IMR-90 (cell line): ENCODE results near the gene MPG. TPM values are rescaled to one million over a fixed set of nuclear protein-coding genes. Genes with fewer than 3 reads are reported as not detected.

Experiments used
- ATAC-seq: fragments of 200-7000 bp; cut with Tn5 transposase; 2 replicates; pipeline ENCODE4 v1.9.1; 2020; ENCODE audit warnings: low read depth, mild to moderate bottlenecking, moderate library complexity
- BruUV-seq: library from RNA; stranded (reverse); fragments of 400-500 nt; replicated peaks from 2 replicates; lab custom pipeline; 2021; lab: Mats Ljungman, UMichigan
- CTCF ChIA-PET: fragments of 300-600 bp; formaldehyde crosslinking; extraction: SDS; loops from one replicate; lab custom pipeline; 2021; ENCODE audit warnings: antibody characterized with exemption; lab: Yijun Ruan, JAX
- POLR2A ChIA-PET: fragments of 300-600 bp; sonication (Branson Sonifier 250); formaldehyde crosslinking; loops from one replicate; lab custom pipeline; 2022; ENCODE audit warnings: antibody characterized with exemption; ENCODE audit not compliant: unreplicated experiment; lab: Charles Lee
- DNase-seq: peaks from one replicate; pipeline ENCODE4 v3.0.0; 2013
- H2AFZ ChIP-seq: replicated peaks from 2 replicates; pipeline ENCODE3; 2013; ENCODE audit warnings: low read length, mild to moderate bottlenecking; ENCODE audit not compliant: poor library complexity
- H2AK5ac ChIP-seq: 2 replicates; pipeline ENCODE4 v1.6.1; 2013; ENCODE audit warnings: low read depth, low read length, inconsistent platforms
- H2AK9ac ChIP-seq: replicated peaks from 2 replicates; pipeline ENCODE3; 2013; ENCODE audit warnings: mild to moderate bottlenecking, low read depth, low read length, moderate library complexity; ENCODE audit not compliant: poor library complexity
- H2BK120ac ChIP-seq: 2 replicates; pipeline ENCODE4 v1.6.1; 2013; ENCODE audit warnings: low read depth, low read length, inconsistent platforms
- H2BK15ac ChIP-seq: 3 replicates; pipeline ENCODE4 v1.6.1; 2013; ENCODE audit warnings: low read depth, low read length, inconsistent platforms
- H2BK20ac ChIP-seq: 2 replicates; pipeline ENCODE4 v1.6.1; 2013; ENCODE audit warnings: low read depth, mild to moderate bottlenecking, inconsistent platforms, low read length, moderate library complexity
- H2BK5ac ChIP-seq: 2 replicates; pipeline ENCODE4 v1.6.1; 2013; ENCODE audit warnings: mild to moderate bottlenecking, low read depth, low read length, inconsistent platforms; ENCODE audit not compliant: poor library complexity, severe bottlenecking
- H3K14ac ChIP-seq: replicated peaks from 2 replicates; pipeline ENCODE4 v1.6.1; 2013; ENCODE audit warnings: low read depth, low read length, inconsistent platforms
- H3K18ac ChIP-seq: 2 replicates; pipeline ENCODE4 v1.6.1; 2013; ENCODE audit warnings: low read depth, low read length, control low read depth
- H3K23ac ChIP-seq: 2 replicates; pipeline ENCODE4 v1.6.1; 2013; ENCODE audit warnings: low read depth, low read length, inconsistent platforms
- H3K27ac ChIP-seq: 2 replicates; pipeline ENCODE4 v1.5.1; 2013; ENCODE audit warnings: mild to moderate bottlenecking, control low read depth, low read length; ENCODE audit not compliant: insufficient read depth
- H3K27me3 ChIP-seq: 2 replicates; pipeline ENCODE4 v1.6.1; 2013; ENCODE audit warnings: low read length; ENCODE audit not compliant: control insufficient read depth, insufficient read depth
- H3K36me3 ChIP-seq: 2 replicates; pipeline ENCODE4 v1.6.1; 2013; ENCODE audit warnings: low read length, mixed read lengths; ENCODE audit not compliant: control insufficient read depth, insufficient read depth
- H3K4ac ChIP-seq: 2 replicates; pipeline ENCODE4 v1.6.1; 2013; ENCODE audit warnings: low read depth, low read length, inconsistent platforms
- H3K4me1 ChIP-seq: 2 replicates; pipeline ENCODE4 v1.6.1; 2013; ENCODE audit warnings: low read length, mixed read lengths; ENCODE audit not compliant: control insufficient read depth, insufficient read depth
- H3K4me2 ChIP-seq: 2 replicates; pipeline ENCODE4 v1.6.1; 2013; ENCODE audit warnings: low read depth, mild to moderate bottlenecking, control low read depth, low read length, moderate library complexity
- H3K4me3 ChIP-seq: 2 replicates; pipeline ENCODE4 v1.5.1; 2013; ENCODE audit warnings: low read depth, mild to moderate bottlenecking, control low read depth, low read length, moderate library complexity; ENCODE audit not compliant: insufficient read depth
- H3K56ac ChIP-seq: 2 replicates; pipeline ENCODE4 v1.6.1; 2013; ENCODE audit warnings: low read length, inconsistent platforms; ENCODE audit not compliant: insufficient read depth; ENCODE audit errors: extremely low read depth
- H3K79me1 ChIP-seq, 2 experiments: 2 replicates each; pipeline ENCODE4 v1.6.1; 2013; ENCODE audit warnings: low read length in 2 of 2, inconsistent platforms in 1 of 2, low read depth in 1 of 2
- H3K9ac ChIP-seq: 2 replicates; pipeline ENCODE4 v1.6.1; 2013; ENCODE audit warnings: low read depth, low read length, control low read depth
- H3K9me1 ChIP-seq: 2 replicates; pipeline ENCODE4 v1.6.1; 2013; ENCODE audit warnings: low read length, inconsistent platforms; ENCODE audit not compliant: insufficient read depth
- H3K9me3 ChIP-seq: 2 replicates; pipeline ENCODE4 v1.6.1; 2013; ENCODE audit warnings: low read length; ENCODE audit not compliant: control insufficient read depth, insufficient read depth
- H4K20me1 ChIP-seq: 2 replicates; pipeline ENCODE4 v1.6.1; 2013; ENCODE audit warnings: low read length, inconsistent platforms; ENCODE audit not compliant: insufficient read depth
- H4K5ac ChIP-seq: 2 replicates; pipeline ENCODE4 v1.6.1; 2013; ENCODE audit warnings: mild to moderate bottlenecking, low read depth, low read length, control low read depth
- H4K8ac ChIP-seq, 2 experiments: 2 replicates each; pipeline ENCODE4 v1.6.1; 2013; ENCODE audit warnings: low read depth in 2 of 2, low read length in 2 of 2, control low read depth in 1 of 2, inconsistent platforms in 1 of 2
- H4K91ac ChIP-seq: 2 replicates; pipeline ENCODE4 v1.6.1; 2013; ENCODE audit warnings: low read depth, low read length, inconsistent platforms; ENCODE audit not compliant: insufficient read depth
- BHLHE40 ChIP-seq: fragments of 150-350 bp; IDR thresholded peaks from 2 replicates; pipeline ENCODE4 v1.6.1; 2016; ENCODE audit warnings: mild to moderate bottlenecking, low read depth, low read length
- CEBPB ChIP-seq: IDR thresholded peaks from 2 replicates; pipeline ENCODE4 v1.6.1; 2012; ENCODE audit warnings: low read depth, low read length, improper control_type of control experiment
- CHD1 ChIP-seq: IDR thresholded peaks from 2 replicates; pipeline ENCODE4 v1.6.1; 2012; ENCODE audit warnings: low read depth, low read length, improper control_type of control experiment
- ELK1 ChIP-seq: fragments of 150-350 bp; IDR thresholded peaks from 2 replicates; pipeline ENCODE4 v1.6.1; 2016; ENCODE audit warnings: low read depth, mild to moderate bottlenecking, low read length, moderate library complexity, borderline replicate concordance
- FOS ChIP-seq: fragments of 150-350 bp; IDR thresholded peaks from 2 replicates; pipeline ENCODE4 v1.6.1; 2016; ENCODE audit warnings: low read depth, low read length
- MAFK ChIP-seq: IDR thresholded peaks from 2 replicates; pipeline ENCODE4 v1.6.1; 2012; ENCODE audit warnings: low read depth, low read length, improper control_type of control experiment
- MXI1 ChIP-seq: IDR thresholded peaks from 2 replicates; pipeline ENCODE4 v1.6.1; 2012; ENCODE audit warnings: low read depth, mild to moderate bottlenecking, low read length, moderate library complexity, borderline replicate concordance
- NFE2L2 ChIP-seq: fragments of 150-350 bp; IDR thresholded peaks from 2 replicates; pipeline ENCODE4 v1.6.1; 2016; ENCODE audit warnings: low read depth, mild to moderate bottlenecking, low read length
- POLR2A ChIP-seq: IDR thresholded peaks from 2 replicates; pipeline ENCODE4 v1.6.1; 2012; ENCODE audit warnings: mild to moderate bottlenecking, low read depth, low read length
- RAD21 ChIP-seq: IDR thresholded peaks from 2 replicates; pipeline ENCODE4 v1.6.1; 2012; ENCODE audit warnings: low read length, improper control_type of control experiment
- RCOR1 ChIP-seq: IDR thresholded peaks from 2 replicates; pipeline ENCODE4 v1.6.1; 2012; ENCODE audit warnings: mild to moderate bottlenecking, low read length, improper control_type of control experiment; ENCODE audit not compliant: insufficient replicate concordance
- RFX5 ChIP-seq: IDR thresholded peaks from 2 replicates; pipeline ENCODE4 v1.8.0; 2012; ENCODE audit warnings: low read depth, mild to moderate bottlenecking, low read length, moderate library complexity
- SMC3 ChIP-seq: fragments of 150-350 bp; IDR thresholded peaks from 2 replicates; pipeline ENCODE4 v1.6.1; 2016; ENCODE audit warnings: low read depth, mild to moderate bottlenecking, antibody characterized with exemption, low read length, moderate library complexity
- USF2 ChIP-seq: fragments of 150-350 bp; IDR thresholded peaks from 2 replicates; pipeline ENCODE4 v1.6.1; 2017; ENCODE audit warnings: mild to moderate bottlenecking, antibody characterized with exemption, low read length, low read depth
- WGBS, 2 experiments: methylation state at CpG; one replicate each; pipeline versions ENCODE4 v1.1.5 to v1.1.7; 2013; ENCODE audit warnings: missing lambda C conversion rate in 2 of 2; ENCODE audit not compliant: insufficient read length in 1 of 2; ENCODE audit errors: extremely low coverage in 2 of 2; 5-methylcytosine and 5-hydroxymethylcytosine counted together
- dilution Hi-C: fragments of 300-500 bp; cut with HindIII; formaldehyde crosslinking; loops from one replicate; pipeline ENCODE4 v1.14.3; 2018; ENCODE audit warnings: low sequenced_read_pairs; ENCODE audit not compliant: unreplicated experiment
- in situ Hi-C: fragments of 300-500 bp; cut with MboI; formaldehyde crosslinking; loops from 3 replicates; pipeline ENCODE4 v1.14.3; 2019; ENCODE audit warnings: low sequenced_read_pairs, inconsistent platforms, mixed read lengths
- intact Hi-C: fragments of 100-400 bp; cut with micrococcal nuclease; formaldehyde crosslinking; loops from 2 replicates; pipeline ENCODE4 v1.10.0; 2022
- polyA plus RNA-seq, 3 experiments: library from polyadenylated mRNA; depleted of rRNA; stranded (reverse); fragments of >200 nt; gene quantifications; 2 replicates each; pipeline ENCODE4 v1.2.3, GENCODE V29; 2012; ENCODE audit warnings: low replicate concordance in 1 of 3
- total RNA-seq: library from RNA; depleted of rRNA; stranded (reverse); fragments of >200 nt; gene quantifications from 2 replicates; pipeline ENCODE4 v1.2.3, GENCODE V29; 2012

The MPG gene
- total and polyA plus RNA-seq, 2 of the 4 experiments (the other 2 are of a cell fraction) = 66.7 to 135 TPM

GRCh38 chr16:112153-112840 lies 34.3 kb downstream of the MPG start:
- Histone ChIP-seq H3K56ac (no peak overlapping the region), H2AK9ac (no peak overlapping the region), H3K9me1 (peaks cover 22% of the 10 kb centered on the region), H2BK120ac (peak overlapping the region; percentile 64), H3K9me3 (no peaks in the 10 kb centered on the region), H3K36me3 (peaks cover 24% of the 10 kb centered on the region), H3K79me1 (peaks cover 0 to 27% of the 10 kb centered on the region in 2 experiments; a peak in 3 of 4 replicates), H3K14ac (no peak overlapping the region), H4K5ac (no peak overlapping the region), H2BK5ac (no peak overlapping the region), H4K20me1 (peaks cover under 1% of the 10 kb centered on the region), H2AK5ac (no peak overlapping the region; the same call in 1 of the 2 replicates), H3K9ac (no peak overlapping the region), H3K4me1 (peaks cover 14% of the 10 kb centered on the region), H3K27ac (no peak overlapping the region; the same call in 1 of the 2 replicates), H4K8ac (peak overlapping the region in 1 of 2 experiments; percentile 11; a peak in 1 of 4 replicates), H2BK15ac (no peak overlapping the region; the same call in 2 of the 3 replicates), H2AFZ (no peak overlapping the region), H3K4ac (peak overlapping the region; percentile 69), H3K4me2 (no peak overlapping the region), H3K23ac (no peak overlapping the region), H3K4me3 (no peak overlapping the region), H4K91ac (peak overlapping the region; percentile 50; the same call in 1 of the 2 replicates), H3K18ac (no peak overlapping the region), H3K27me3 (no peaks in the 10 kb centered on the region), H2BK20ac (no peak overlapping the region)
- WGBS, 2 experiments = 91% methylated on average over 9 of the region's 21 CpGs; no CpG with 5 or more reads in 1 of the 2 experiments
- dilution Hi-C loops (no loop called here), in situ Hi-C loops (no loop called here), intact Hi-C loops (no loop called here)
- BruUV-seq = no TSS peak
- CTCF ChIA-PET = no interaction called here
- no peak for ATAC-seq
- POLR2A ChIA-PET = no interaction called here
- DNase-seq = no peak
- TF ChIP-seq ELK1 (no peak), SMC3 (no peak), BHLHE40 (no peak), RCOR1 (no peak), CHD1 (no peak), RAD21 (no peak), NFE2L2 (no peak), MXI1 (no peak), POLR2A (no peak), MAFK (no peak), RFX5 (no peak), USF2 (no peak), CEBPB (no peak), FOS (no peak)
